Measurements from ENCODE around the gene ZNF808.

The ZNF808 gene

DNA sequence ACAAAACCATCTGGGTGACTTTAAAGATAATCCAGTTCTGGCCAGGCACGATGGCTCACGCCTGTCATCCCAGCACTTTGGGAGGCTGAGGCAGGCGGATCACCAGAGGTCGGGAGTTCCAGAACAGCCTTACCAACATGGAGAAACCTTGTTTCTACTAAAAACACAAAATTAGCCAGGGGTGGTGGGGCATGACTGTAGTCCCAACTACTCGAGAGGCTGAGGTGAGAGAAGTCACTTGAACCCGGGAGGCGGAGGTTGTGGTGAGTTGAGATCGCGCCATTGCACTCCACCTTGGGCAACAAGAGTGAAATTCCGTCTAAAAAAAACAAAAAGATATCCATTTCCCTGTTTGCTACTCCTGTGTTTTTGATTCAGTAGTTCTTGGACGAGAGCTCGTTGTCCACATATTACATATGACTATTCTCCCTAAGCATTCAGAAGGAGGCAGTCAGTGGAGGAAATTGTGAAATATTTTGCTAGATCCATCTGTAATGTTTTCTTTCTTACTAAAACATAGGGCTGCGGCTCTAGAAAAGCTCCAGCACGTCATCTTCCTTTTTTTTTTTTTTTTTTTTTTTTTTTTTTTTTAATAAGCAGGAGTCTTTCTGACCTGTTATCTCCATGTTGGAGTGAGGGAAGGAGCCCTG lies 76.2 kb downstream of the ZNF808 start:
- no peaks in the 10 kb centered on the region for H3K4me1 ChIP-seq (ENCODE audit: control insufficient read depth, insufficient read depth, low read length)
- H3K36me3 ChIP-seq (ENCODE audit: control insufficient read depth in 2 of 2, insufficient read depth in 1 of 2, low read length in 2 of 2): no peaks in the 10 kb centered on the region
- no peak overlapping the region for H3K27ac ChIP-seq (ENCODE audit: extremely low read depth, low read depth, low read length)
- H3K4me3 ChIP-seq (ENCODE audit: low read depth, low read length): no peak overlapping the region
- ChIA-PET CTCF (interaction anchor here (0.6 kb wide), 1 partner anchor 12 kb away, joined by 4 read pairs; no protein-coding TSS in a partner anchor), POLR2A (interaction anchor here (0.7 kb wide), 1 partner anchor 709 kb away, joined by 4 read pairs; no protein-coding TSS in a partner anchor)
- H3K9me3 ChIP-seq (ENCODE audit: control insufficient read depth, insufficient read depth, low read depth, low read length): no peaks in the 10 kb centered on the region
- TF ChIP-seq, protein P1, sequence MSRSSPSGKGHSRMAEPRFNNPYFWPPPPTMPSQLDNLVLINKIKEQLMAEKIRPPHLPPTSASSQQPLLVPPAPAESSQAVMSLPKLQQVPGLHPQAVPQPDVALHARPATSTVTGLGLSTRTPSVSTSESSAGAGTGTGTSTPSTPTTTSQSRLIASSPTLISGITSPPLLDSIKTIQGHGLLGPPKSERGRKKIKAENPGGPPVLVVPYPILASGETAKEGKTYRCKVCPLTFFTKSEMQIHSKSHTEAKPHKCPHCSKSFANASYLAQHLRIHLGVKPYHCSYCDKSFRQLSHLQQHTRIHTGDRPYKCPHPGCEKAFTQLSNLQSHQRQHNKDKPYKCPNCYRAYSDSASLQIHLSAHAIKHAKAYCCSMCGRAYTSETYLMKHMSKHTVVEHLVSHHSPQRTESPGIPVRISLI (tag by site-specific recombination; IDR thresholded peaks at IDR 0.05): no peak
- no peak for TF ChIP-seq ZNF785 (tag by site-specific recombination; IDR thresholded peaks at IDR 0.05)

All from HEK293 (cell line).